Keratinocyte (primary cell): Measurements from ENCODE around the gene RBM34. TPM values are rescaled to one million over a fixed set of nuclear protein-coding genes. Genes with fewer than 3 reads are reported as not detected.

Experiments
- DNase-seq: peaks from one replicate; pipeline ENCODE4 v3.0.0-alpha.2; 2011; ENCODE audit warnings: low read depth, missing footprints, low spot score
- FAIRE-seq: peaks from 2 replicates; lab custom pipeline; 2011; peaks lifted over from hg19 to GRCh38; lab: Jason Lieb, UNC
- H2AFZ ChIP-seq: 2 replicates; pipeline ENCODE4 v1.6.0; 2012; ENCODE audit warnings: low read length, control low read depth, inconsistent platforms; ENCODE audit not compliant: control insufficient read depth
- H3K27ac ChIP-seq: 2 replicates; pipeline ENCODE4 v1.5.1; 2011; ENCODE audit warnings: low read length; ENCODE audit not compliant: control insufficient read depth, insufficient read depth
- H3K27me3 ChIP-seq: 3 replicates; pipeline ENCODE4 v1.6.0; 2011; ENCODE audit warnings: low read length; ENCODE audit not compliant: control insufficient read depth, insufficient read depth; ENCODE audit errors: extremely low read depth
- H3K36me3 ChIP-seq, 2 experiments: 2 replicates in 1 of 2; 3 replicates in 1 of 2; pipeline ENCODE4 v1.5.1; 2011; ENCODE audit warnings: low read length in 2 of 2, mild to moderate bottlenecking in 1 of 2; ENCODE audit not compliant: control insufficient read depth in 2 of 2, insufficient read depth in 2 of 2; ENCODE audit errors: extremely low read depth in 1 of 2
- H3K4me1 ChIP-seq: 3 replicates; pipeline ENCODE4 v1.5.1; 2011; ENCODE audit warnings: low read length; ENCODE audit not compliant: control insufficient read depth, insufficient read depth; ENCODE audit errors: extremely low read depth
- H3K4me2 ChIP-seq: 3 replicates; pipeline ENCODE4 v1.6.0; 2011; ENCODE audit warnings: low read depth, low read length; ENCODE audit not compliant: control insufficient read depth, insufficient read depth; ENCODE audit errors: extremely low read depth
- H3K4me3 ChIP-seq, 3 experiments: fragments of 200-600 bp in 1 of 3; sonication (generic) in 1 of 3; 2 replicates in 2 of 3; 3 replicates in 1 of 3; pipeline ENCODE4 v1.5.1; 2011 to 2016; ENCODE audit warnings: low read length in 3 of 3, mild to moderate bottlenecking in 3 of 3, control low read depth in 2 of 3, inconsistent platforms in 1 of 3, low read depth in 1 of 3, mixed read lengths in 1 of 3, mixed run types in 1 of 3, moderate library complexity in 1 of 3; ENCODE audit not compliant: control insufficient read depth in 2 of 3, insufficient read depth in 2 of 3; ENCODE audit errors: extremely low read depth in 1 of 3
- H3K79me2 ChIP-seq: 2 replicates; pipeline ENCODE4 v1.6.0; 2012; ENCODE audit warnings: low read length; ENCODE audit not compliant: control insufficient read depth, insufficient read depth
- H3K9ac ChIP-seq: 3 replicates; pipeline ENCODE4 v1.6.0; 2011; ENCODE audit warnings: low read length; ENCODE audit not compliant: control insufficient read depth, insufficient read depth; ENCODE audit errors: extremely low read depth
- H3K9me1 ChIP-seq: 3 replicates; pipeline ENCODE4 v1.6.0; 2011; ENCODE audit warnings: low read length; ENCODE audit not compliant: control insufficient read depth, insufficient read depth; ENCODE audit errors: extremely low read depth
- H3K9me3 ChIP-seq: 2 replicates; pipeline ENCODE4 v1.5.1; 2012; ENCODE audit warnings: low read depth, low read length; ENCODE audit not compliant: control insufficient read depth
- H4K20me1 ChIP-seq: 3 replicates; pipeline ENCODE4 v1.6.0; 2011; ENCODE audit warnings: low read length; ENCODE audit not compliant: control insufficient read depth, insufficient read depth; ENCODE audit errors: extremely low read depth
- CTCF ChIP-seq, 3 experiments: IDR thresholded peaks in 1 of 3; conservative IDR thresholded peaks in 1 of 3; optimal IDR thresholded peaks in 1 of 3; 2 replicates in 2 of 3; 3 replicates in 1 of 3; pipeline versions ENCODE3 to v1.5.1; 2011; ENCODE audit warnings: low read length in 3 of 3, mild to moderate bottlenecking in 3 of 3, moderate library complexity in 2 of 3, control low read depth in 1 of 3, inconsistent platforms in 1 of 3; ENCODE audit not compliant: insufficient read depth in 2 of 3; ENCODE audit errors: extremely low read depth in 1 of 3
- EZH2 ChIP-seq: IDR thresholded peaks from one replicate; pipeline ENCODE4 v1.6.1; 2012; ENCODE audit warnings: inconsistent platforms, mild to moderate bottlenecking, low read length, moderate library complexity
- dilution Hi-C: fragments of 300-500 bp; cut with MboI; formaldehyde crosslinking; loops from one replicate; pipeline ENCODE4 v1.7.0; 2020; ENCODE audit warnings: low sequenced_read_pairs; ENCODE audit not compliant: extremely low pct_ligation_motif_present
- polyA plus RNA-seq, 5 experiments: library from polyadenylated mRNA; depleted of rRNA in 3 of 5; stranded (reverse) in 3 of 5; stranded (forward) in 1 of 5; unstranded in 1 of 5; fragments of >200 nt; gene quantifications; 1 replicate in 1 of 5; 2 replicates in 3 of 5; 3 replicates in 1 of 5; pipeline versions ENCODE4 v1.2.1 to v1.2.3, GENCODE V29; 2011 to 2012; ENCODE audit warnings: missing spikeins in 2 of 5, low read depth in 1 of 5, low replicate concordance in 1 of 5

Gene RBM34
- polyA plus RNA-seq, 1 donor (not counting 4 experiments of a cell fraction or from before 2014, with no cell fraction given): 39.3 TPM

GRCh38 chr1:235156740-235157139 is 4.3 kb downstream of the RBM34 start:
- no peak for TF ChIP-seq CTCF (optimal IDR thresholded peaks at IDR 0.05 in 1 of 3, IDR thresholded peaks at IDR 0.05 in 1 of 3, conservative IDR thresholded peaks at IDR 0.05 in 1 of 3; ENCODE audit: extremely low read depth in 1 of 3, insufficient read depth in 2 of 3, low read length in 3 of 3)
- TF ChIP-seq EZH2: no peak
- peaks cover 14 to 21% of the 10 kb centered on the region in 2 experiments for H3K36me3 ChIP-seq
- no peak overlapping the region for H3K4me3 ChIP-seq
- H3K4me1 ChIP-seq: peaks cover 3% of the 10 kb centered on the region
- H3K4me2 ChIP-seq: no peak overlapping the region
- H3K79me2 ChIP-seq: peaks cover 31% of the 10 kb centered on the region
- no peaks in the 10 kb centered on the region for H3K27me3 ChIP-seq
- dilution Hi-C loops: no loop called here
- no peaks in the 10 kb centered on the region for H4K20me1 ChIP-seq
- no peak overlapping the region for H2AFZ ChIP-seq
- FAIRE-seq (no peak), DNase-seq (no peak)
- H3K27ac ChIP-seq: no peak overlapping the region
- no peaks in the 10 kb centered on the region for H3K9me1 ChIP-seq
- H3K9me3 ChIP-seq: no peaks in the 10 kb centered on the region
- H3K9ac ChIP-seq: no peak overlapping the region

GRCh38 chr1:235156265-235156664 is 4.8 kb downstream of the RBM34 start:
- peaks cover 14 to 21% of the 10 kb centered on the region in 2 experiments for H3K36me3 ChIP-seq
- no peaks in the 10 kb centered on the region for H4K20me1 ChIP-seq
- no peaks in the 10 kb centered on the region for H3K9me1 ChIP-seq
- H3K27me3 ChIP-seq: no peaks in the 10 kb centered on the region
- H3K9me3 ChIP-seq: no peaks in the 10 kb centered on the region
- H3K9ac ChIP-seq: no peak overlapping the region
- TF ChIP-seq EZH2 (no peak), CTCF (optimal IDR thresholded peaks at IDR 0.05 in 1 of 3, IDR thresholded peaks at IDR 0.05 in 1 of 3, conservative IDR thresholded peaks at IDR 0.05 in 1 of 3; ENCODE audit: extremely low read depth in 1 of 3, insufficient read depth in 2 of 3, low read length in 3 of 3) (no peak)
- H3K4me2 ChIP-seq: no peak overlapping the region
- H3K27ac ChIP-seq: no peak overlapping the region
- H3K4me1 ChIP-seq: no peaks in the 10 kb centered on the region
- dilution Hi-C loops: no loop called here
- peaks cover 31% of the 10 kb centered on the region for H3K79me2 ChIP-seq
- no peak overlapping the region for H3K4me3 ChIP-seq
- H2AFZ ChIP-seq: no peak overlapping the region
- FAIRE-seq (no peak), DNase-seq (no peak)
